T-helper 1 cell treated with Interleukin-12 subunit alpha and Interleukin-12 subunit beta and Interleukin-4 antibody, amounts not matched to agents 30 μg/mL and 1 μg/mL, for 36 hours (primary cell): Measurements from ENCODE around the gene B3GAT1.

ENCODE experiments used
- H3K27ac Mint-ChIP-seq: one replicate; pipeline ENCODE4 v1.8.0; 2021; ENCODE audit warnings: mild to moderate bottlenecking, mixed read lengths
- H3K27me3 Mint-ChIP-seq: one replicate; pipeline ENCODE4 v1.8.0; 2021; ENCODE audit warnings: low read depth, mixed read lengths
- H3K36me3 Mint-ChIP-seq: one replicate; pipeline ENCODE4 v1.8.0; 2021; ENCODE audit warnings: low read depth, mixed read lengths
- H3K4me1 Mint-ChIP-seq: one replicate; pipeline ENCODE4 v1.8.0; 2021; ENCODE audit warnings: low read depth, mixed read lengths
- H3K4me3 Mint-ChIP-seq: one replicate; pipeline ENCODE4 v1.8.0; 2021; ENCODE audit warnings: mild to moderate bottlenecking, moderate library complexity, mixed read lengths
- H3K9me3 Mint-ChIP-seq: one replicate; pipeline ENCODE4 v1.8.0; 2021; ENCODE audit warnings: mixed read lengths

The B3GAT1 gene

GRCh38 chr11:134429106-134429505 is 17.1 kb upstream of the B3GAT1 start:
- H3K9me3 Mint-ChIP-seq = no peaks in the 10 kb centered on the region

GRCh38 chr11:134425816-134426536 is 13.9 kb upstream of the B3GAT1 start:
- Mint-ChIP-seq H3K9me3 (no peaks in the 10 kb centered on the region), H3K27ac (no peak overlapping the region), H3K4me1 (no peaks in the 10 kb centered on the region), H3K36me3 (no peaks in the 10 kb centered on the region), H3K27me3 (peaks cover 5% of the 10 kb centered on the region), H3K4me3 (no peak overlapping the region)

More at GRCh38 chr11:134429106-134429505, 17.1 kb upstream of the B3GAT1 start:
- no peak overlapping the region for H3K27ac Mint-ChIP-seq
- no peak overlapping the region for H3K4me3 Mint-ChIP-seq
- H3K27me3 Mint-ChIP-seq = peaks cover 17% of the 10 kb centered on the region
- no peaks in the 10 kb centered on the region for H3K36me3 Mint-ChIP-seq
- no peaks in the 10 kb centered on the region for H3K4me1 Mint-ChIP-seq

- Mint-ChIP-seq H3K27ac (no peak overlapping the region), H3K9me3 (no peaks in the 10 kb centered on the region), H3K27me3 (peaks cover 5% of the 10 kb centered on the region), H3K36me3 (no peaks in the 10 kb centered on the region), H3K4me1 (no peaks in the 10 kb centered on the region), H3K4me3 (no peak overlapping the region)
Observed at GRCh38 chr11:134425413-134425812, 13.4 kb upstream of the B3GAT1 start.

GRCh38 chr11:134423106-134423505 is 11.1 kb upstream of the B3GAT1 start:
- H3K4me1 Mint-ChIP-seq = no peaks in the 10 kb centered on the region
- no peaks in the 10 kb centered on the region for H3K9me3 Mint-ChIP-seq
- H3K27ac Mint-ChIP-seq = no peak overlapping the region
- H3K36me3 Mint-ChIP-seq = no peaks in the 10 kb centered on the region
- H3K4me3 Mint-ChIP-seq = no peak overlapping the region
- peaks cover 5% of the 10 kb centered on the region for H3K27me3 Mint-ChIP-seq

- H3K4me3 Mint-ChIP-seq = no peak overlapping the region
- H3K9me3 Mint-ChIP-seq = no peaks in the 10 kb centered on the region
- peaks cover 3% of the 10 kb centered on the region for H3K4me1 Mint-ChIP-seq
- H3K27ac Mint-ChIP-seq = no peak overlapping the region
- H3K27me3 Mint-ChIP-seq = peaks cover 40% of the 10 kb centered on the region
- H3K36me3 Mint-ChIP-seq = no peaks in the 10 kb centered on the region
Observed at GRCh38 chr11:134417871-134418840, 6.1 kb upstream of the B3GAT1 start.

GRCh38 chr11:134416726-134417125 is 4.7 kb upstream of the B3GAT1 start:
- H3K36me3 Mint-ChIP-seq = no peaks in the 10 kb centered on the region
- no peaks in the 10 kb centered on the region for H3K9me3 Mint-ChIP-seq
- H3K4me1 Mint-ChIP-seq = peaks cover 4% of the 10 kb centered on the region
- H3K4me3 Mint-ChIP-seq = no peak overlapping the region
- peaks cover 44% of the 10 kb centered on the region for H3K27me3 Mint-ChIP-seq
- no peak overlapping the region for H3K27ac Mint-ChIP-seq

- no peaks in the 10 kb centered on the region for H3K36me3 Mint-ChIP-seq
- H3K4me3 Mint-ChIP-seq = no peak overlapping the region
- no peaks in the 10 kb centered on the region for H3K9me3 Mint-ChIP-seq
- no peak overlapping the region for H3K27ac Mint-ChIP-seq
- H3K4me1 Mint-ChIP-seq = peaks cover 7% of the 10 kb centered on the region
- H3K27me3 Mint-ChIP-seq = peaks cover 59% of the 10 kb centered on the region
Observed at GRCh38 chr11:134414766-134415765, 3.0 kb upstream of the B3GAT1 start.

- peaks cover 7% of the 10 kb centered on the region for H3K4me1 Mint-ChIP-seq
- H3K36me3 Mint-ChIP-seq = no peaks in the 10 kb centered on the region
- peak overlapping the region; percentile 36 for H3K4me3 Mint-ChIP-seq
- no peak overlapping the region for H3K27ac Mint-ChIP-seq
- H3K9me3 Mint-ChIP-seq = no peaks in the 10 kb centered on the region
- peaks cover 68% of the 10 kb centered on the region for H3K27me3 Mint-ChIP-seq
Observed at GRCh38 chr11:134413826-134414731, 2.0 kb upstream of the B3GAT1 start.

GRCh38 chr11:134413043-134413825 is 1.2 kb upstream of the B3GAT1 start:
- no peaks in the 10 kb centered on the region for H3K9me3 Mint-ChIP-seq
- peaks cover 69% of the 10 kb centered on the region for H3K27me3 Mint-ChIP-seq
- peaks cover 7% of the 10 kb centered on the region for H3K4me1 Mint-ChIP-seq
- no peak overlapping the region for H3K27ac Mint-ChIP-seq
- H3K36me3 Mint-ChIP-seq = no peaks in the 10 kb centered on the region
- H3K4me3 Mint-ChIP-seq = peak overlapping the region; percentile 36

GRCh38 chr11:134410766-134411165 is 1.3 kb downstream of the B3GAT1 start:
- peak overlapping the region; percentile 48 for H3K4me3 Mint-ChIP-seq
- no peaks in the 10 kb centered on the region for H3K36me3 Mint-ChIP-seq
- H3K4me1 Mint-ChIP-seq = peaks cover 7% of the 10 kb centered on the region
- no peaks in the 10 kb centered on the region for H3K9me3 Mint-ChIP-seq
- no peak overlapping the region for H3K27ac Mint-ChIP-seq
- peaks cover 65% of the 10 kb centered on the region for H3K27me3 Mint-ChIP-seq

GRCh38 chr11:134409552-134410429 is 2.3 kb downstream of the B3GAT1 start:
- Mint-ChIP-seq H3K36me3 (no peaks in the 10 kb centered on the region), H3K27ac (no peak overlapping the region), H3K4me1 (peaks cover 7% of the 10 kb centered on the region), H3K4me3 (no peak overlapping the region), H3K27me3 (peaks cover 55% of the 10 kb centered on the region), H3K9me3 (no peaks in the 10 kb centered on the region)

GRCh38 chr11:134407923-134408322 is 4.1 kb downstream of the B3GAT1 start:
- peaks cover 3% of the 10 kb centered on the region for H3K4me1 Mint-ChIP-seq
- no peaks in the 10 kb centered on the region for H3K36me3 Mint-ChIP-seq
- no peak overlapping the region for H3K4me3 Mint-ChIP-seq
- H3K27ac Mint-ChIP-seq = no peak overlapping the region
- H3K27me3 Mint-ChIP-seq = peaks cover 36% of the 10 kb centered on the region
- no peaks in the 10 kb centered on the region for H3K9me3 Mint-ChIP-seq
